T-helper 9 cell (primary cell): ENCODE measurements around the gene PTPRM.

Experiments
- DNase-seq: peaks from one replicate; pipeline ENCODE4 v3.0.0-alpha.2; 2020

The PTPRM gene

GRCh38 chr18:8133888-8134287 is 566.8 kb downstream of the PTPRM start:
- no peak for DNase-seq

DNA sequence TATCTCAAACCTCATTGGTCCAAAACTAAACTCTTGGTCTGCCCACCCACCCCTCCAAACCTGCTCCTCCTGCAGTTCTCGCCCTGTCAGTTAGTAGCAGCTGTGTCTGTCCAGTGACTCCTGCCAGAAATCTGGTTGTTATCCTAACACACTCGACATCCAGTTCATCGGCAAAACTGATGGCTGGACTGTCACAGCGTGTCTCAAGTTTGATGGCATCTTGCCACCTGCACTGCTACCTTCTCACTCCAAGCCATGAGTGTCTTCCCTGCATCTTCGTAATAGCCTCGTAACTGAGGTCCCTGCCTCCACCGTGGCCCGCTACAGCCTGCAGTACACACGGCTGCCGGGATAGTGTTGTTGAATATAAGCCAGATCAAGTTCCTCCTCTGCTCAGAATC is 572.0 kb downstream of the PTPRM start:
- no peak for DNase-seq

DNA sequence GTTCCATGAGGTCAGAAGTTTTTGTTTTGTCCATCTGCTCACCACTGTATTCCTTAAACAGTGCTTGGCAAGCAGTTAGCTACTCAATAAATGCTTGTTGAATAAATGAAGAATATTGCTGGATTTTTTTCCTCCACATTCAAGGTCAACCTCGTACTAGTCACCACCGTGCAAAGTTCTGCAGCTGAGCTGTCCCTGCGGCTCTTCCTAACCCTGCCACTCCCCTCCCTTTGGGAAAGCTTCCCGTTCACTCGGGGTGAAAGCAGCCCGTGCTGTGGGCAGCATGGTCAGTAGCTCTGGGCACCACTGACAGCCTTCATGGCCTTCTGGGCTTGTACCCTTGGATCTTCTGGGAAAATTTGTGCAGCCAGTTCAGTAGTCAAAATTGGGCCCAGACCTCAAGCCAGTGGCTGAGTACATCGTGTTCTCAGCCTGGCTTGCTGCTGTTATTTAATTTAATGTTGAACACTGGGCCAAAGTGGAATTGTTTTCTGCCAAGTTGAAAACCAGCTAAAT is 572.8 kb downstream of the PTPRM start:
- DNase-seq: no peak

GRCh38 chr18:8140841-8141501 is 573.9 kb downstream of the PTPRM start:
- no peak for DNase-seq

- no peak for DNase-seq
These were observed 575.1 kb downstream of the PTPRM start for GRCh38 chr18:8142131-8142711.

DNA sequence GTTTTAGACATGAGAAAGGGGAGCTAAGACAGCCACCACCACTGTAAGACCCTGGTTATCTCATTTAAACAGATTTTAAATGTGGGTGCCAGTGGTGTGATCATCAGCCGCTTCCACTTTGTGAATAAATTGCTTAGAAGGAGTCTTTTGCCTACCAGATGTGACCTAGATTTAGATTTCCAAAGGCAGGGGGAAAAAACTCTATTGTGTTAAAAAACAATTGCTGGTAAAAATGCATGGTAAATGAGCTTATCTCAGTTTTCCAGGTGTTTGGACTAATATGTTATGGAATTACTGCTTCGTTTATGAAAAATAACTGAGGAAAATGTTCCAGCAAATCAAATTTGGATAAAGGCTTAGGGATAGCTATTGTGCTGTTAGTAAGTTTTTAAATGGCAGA is 575.8 kb downstream of the PTPRM start:
- no peak for DNase-seq

DNA sequence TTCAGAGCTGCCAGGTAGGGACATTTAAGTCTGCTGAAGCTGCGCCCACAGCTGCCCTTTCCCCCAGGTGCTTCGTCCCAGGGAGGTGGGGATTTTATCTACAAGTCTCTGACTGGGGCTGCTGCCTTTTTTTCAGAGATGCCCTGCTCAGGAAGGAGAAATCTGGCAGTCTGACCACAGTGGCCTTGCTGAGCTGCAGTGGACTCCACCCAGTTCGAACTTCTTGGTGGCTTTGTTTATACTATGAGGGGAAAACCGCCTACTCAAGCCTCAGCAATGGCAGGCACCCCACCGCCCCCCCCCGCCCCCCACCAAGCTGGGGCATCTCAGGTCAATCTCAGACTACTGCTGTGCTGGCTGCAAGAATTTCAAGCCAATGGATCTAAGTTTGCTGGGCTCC is 584.1 kb downstream of the PTPRM start:
- DNase-seq: no peak

DNA sequence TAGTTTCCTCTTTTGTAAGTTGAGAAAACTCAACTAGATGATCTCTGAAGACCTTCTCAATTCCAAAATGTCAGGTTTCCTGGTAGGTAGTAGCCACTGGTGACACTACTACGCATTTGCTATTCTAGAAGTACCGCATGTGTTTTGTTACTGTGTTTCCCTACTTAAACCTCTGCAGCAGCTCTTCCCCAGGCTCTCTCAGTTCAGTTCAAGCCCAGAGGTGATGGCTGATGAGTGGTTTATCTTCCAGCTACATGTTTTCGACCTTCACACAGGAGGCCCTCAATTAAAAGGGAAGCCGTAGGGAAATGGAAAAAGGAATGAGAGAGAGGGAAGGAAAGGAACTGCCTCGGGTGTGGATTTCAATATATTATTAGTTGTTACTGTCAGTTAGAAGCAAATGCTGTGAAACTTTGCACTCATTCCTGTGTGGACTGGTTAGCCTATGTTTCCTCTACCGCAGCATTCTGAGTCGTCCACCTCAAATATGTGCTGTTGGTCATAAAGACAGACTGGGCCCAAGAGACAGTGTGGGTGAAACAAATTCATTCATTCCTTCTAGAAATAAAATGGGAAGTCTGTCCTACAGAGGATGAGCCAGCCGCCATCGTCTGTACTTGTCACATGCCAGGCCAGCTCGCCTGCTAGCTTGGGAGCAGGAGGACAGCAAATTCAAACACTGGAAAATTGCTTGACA is 586.9 kb downstream of the PTPRM start:
- no peak for DNase-seq

- DNase-seq: no peak
These were observed 595.7 kb downstream of the PTPRM start for GRCh38 chr18:8162802-8163201.

DNA sequence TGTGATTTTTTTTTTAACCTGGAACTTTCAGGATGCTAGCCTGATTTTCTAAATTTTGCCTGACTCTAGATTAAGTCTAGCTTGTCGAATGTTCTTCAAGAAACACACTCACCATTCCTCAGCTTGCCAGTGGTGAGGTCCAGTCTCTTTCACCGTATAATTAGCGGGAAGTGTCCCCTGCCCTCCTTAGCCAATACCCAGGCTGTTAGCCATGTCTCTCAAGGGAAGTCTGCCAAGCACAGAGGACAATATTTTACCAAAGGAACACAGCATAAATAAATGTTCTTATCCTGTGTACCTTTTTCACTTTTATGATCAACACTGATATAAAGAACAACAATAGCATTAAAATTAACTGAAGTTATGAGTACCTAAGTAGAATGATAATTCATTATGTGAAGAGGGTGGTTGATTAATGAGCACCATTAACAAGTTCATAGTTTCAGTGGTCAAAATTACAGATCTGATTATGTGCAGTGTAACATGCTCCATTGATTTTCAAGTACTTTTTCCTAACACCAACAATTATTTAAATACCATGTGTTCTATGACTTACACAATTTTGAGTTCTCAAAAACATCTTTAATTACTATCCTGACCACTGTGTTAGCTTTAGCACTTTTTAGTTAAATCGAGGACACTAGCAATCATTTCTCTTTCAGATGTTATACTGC is 596.3 kb downstream of the PTPRM start:
- no peak for DNase-seq

DNA sequence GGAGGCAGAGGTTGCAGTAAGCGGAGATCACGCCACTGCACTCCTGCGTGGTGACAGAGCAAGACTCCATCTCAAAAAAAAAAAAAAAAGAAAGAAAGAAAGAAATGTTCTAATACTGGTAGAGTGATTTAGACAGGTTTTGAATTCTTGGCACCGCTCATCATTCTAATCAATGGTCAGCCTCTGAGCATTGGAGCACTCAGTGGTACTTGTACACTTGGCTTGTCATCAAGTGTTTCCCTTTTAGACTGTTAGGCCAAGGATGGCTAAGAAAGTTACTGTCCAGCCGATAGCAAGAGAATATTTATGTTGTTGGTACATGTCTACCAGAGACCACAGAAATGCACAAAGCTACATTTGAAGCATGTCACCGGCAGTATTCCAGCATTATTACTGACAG is 598.0 kb downstream of the PTPRM start:
- no peak for DNase-seq

DNA sequence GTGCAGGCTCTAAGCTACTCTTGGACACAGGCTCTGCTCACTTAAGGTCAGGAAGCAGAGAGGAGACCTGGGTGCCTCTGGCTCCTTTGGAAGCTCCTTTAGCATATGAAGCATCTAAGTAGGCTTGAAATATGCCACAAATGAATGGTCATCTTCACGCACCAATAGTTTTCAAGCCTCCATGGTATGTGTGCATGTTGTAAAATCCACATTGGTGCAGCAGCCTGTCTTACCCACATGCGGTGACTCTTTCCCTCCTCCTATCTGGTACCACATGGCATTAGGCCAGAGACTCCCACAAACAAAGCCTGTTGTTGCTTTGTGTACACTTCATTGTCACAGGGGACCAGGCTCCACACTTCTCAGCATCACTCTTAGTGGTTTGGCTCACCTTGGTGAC is 599.9 kb downstream of the PTPRM start:
- no peak for DNase-seq

DNA sequence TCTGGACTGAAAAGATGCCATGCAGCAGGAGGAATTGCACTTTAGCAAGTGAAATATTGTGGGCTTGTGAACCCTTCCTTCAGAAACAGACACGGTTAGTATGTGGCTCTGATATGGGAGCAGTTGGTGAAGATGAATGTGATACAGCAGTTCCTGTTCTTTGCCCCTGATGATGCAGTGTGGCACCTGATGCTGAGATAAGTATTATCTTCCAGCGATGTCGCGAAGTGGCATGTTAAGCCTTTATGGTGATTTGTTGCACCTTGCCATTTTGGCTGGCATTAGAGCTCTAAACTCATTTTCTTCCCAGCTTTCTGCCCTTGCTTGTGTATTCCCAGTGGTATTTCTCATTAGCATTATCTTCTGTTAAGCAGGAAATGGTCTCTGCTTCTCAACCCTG is 600.6 kb downstream of the PTPRM start:
- no peak for DNase-seq

- no peak for DNase-seq
These were observed 602.6 kb downstream of the PTPRM start for GRCh38 chr18:8169722-8170121.

DNA sequence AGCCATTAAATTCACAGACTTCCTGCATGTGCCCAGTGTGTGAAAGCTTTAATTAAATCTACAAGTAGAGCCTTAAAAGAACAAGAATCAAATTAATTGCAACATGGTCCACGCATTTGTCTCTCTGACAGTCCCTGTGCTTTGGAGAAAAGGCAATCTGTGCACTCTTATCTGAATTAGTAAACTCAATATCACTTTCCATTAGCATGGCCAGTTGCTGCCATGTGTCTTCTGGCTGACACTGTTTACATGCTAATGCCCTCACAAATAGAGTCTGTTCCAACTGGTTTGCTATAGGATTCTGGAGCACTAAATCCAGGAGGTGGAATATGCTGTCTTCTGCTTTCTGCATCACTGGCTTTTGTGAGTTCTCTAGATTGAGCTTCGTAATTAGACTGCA is 607.7 kb downstream of the PTPRM start:
- DNase-seq: no peak

- DNase-seq: no peak
These were observed 608.5 kb downstream of the PTPRM start for GRCh38 chr18:8175501-8176061.

DNA sequence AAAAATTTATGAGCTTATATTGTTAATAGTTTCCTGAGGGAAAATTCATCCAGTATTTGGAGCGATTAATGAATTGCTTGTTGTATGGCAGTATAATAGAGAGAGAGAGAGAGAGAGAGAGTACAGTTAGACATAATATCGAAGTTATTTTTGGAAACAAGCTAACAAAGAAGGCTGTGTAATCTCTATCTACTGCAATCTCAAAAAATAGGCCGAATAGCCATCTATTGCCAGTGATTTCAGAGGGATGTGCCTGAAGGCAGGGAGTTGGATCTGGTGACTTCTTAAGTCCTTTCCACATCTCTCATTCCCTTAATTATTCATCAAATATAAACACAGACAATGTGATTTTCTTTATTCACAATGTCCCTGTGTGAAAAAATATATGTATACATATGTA is 609.0 kb downstream of the PTPRM start:
- DNase-seq: no peak

DNA sequence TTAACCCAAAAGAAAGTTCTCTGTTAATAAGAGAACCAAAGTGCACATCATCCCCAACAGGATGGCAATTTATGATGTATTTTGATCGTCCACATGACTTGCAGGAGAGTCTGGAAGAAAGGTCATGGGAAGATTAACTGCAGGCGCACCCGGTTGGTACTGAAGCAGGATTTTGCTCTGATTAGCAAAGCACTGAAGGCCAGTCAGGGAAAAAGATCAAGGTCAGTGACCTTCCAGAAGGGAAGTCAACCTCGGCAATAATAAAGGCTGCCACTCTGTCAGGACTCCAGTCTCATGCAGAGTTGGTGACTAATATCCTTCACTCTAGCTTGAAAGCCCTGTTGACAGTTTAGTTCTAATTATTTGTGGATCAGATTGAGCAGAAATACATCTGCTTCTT is 609.4 kb downstream of the PTPRM start:
- no peak for DNase-seq

DNA sequence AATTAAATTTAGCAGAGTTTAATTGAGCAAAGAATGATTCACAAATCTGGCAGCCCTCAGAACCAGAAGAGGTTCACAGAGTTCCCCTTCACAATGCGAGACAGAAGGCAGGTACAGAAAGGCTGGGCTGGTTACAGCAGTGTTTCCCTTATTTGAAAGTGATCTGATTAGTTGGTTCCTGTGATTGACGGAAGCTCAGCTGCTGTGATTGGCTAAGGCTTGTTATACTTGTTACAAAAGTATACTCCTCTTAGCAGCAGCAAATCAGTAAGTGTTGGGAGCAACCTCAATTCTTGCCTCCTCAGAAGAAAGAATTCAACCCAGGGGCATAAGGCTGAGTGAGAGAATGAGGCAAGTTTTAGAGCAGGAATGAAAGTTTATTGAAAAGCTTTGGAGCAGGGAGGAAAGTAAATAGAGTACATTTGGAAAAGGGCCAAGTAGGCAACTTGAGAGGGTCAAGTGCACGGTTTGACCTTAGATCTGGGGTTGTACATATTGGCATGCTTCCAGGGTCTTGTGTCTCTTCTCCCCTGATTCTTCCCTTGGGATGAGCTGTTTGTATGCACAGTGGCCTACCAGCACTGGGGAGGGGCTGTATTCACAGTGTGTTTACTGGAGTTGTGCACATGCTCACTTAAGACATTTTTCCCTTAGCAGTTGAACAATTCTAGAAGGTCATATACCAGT is 610.4 kb downstream of the PTPRM start:
- DNase-seq: no peak

DNA sequence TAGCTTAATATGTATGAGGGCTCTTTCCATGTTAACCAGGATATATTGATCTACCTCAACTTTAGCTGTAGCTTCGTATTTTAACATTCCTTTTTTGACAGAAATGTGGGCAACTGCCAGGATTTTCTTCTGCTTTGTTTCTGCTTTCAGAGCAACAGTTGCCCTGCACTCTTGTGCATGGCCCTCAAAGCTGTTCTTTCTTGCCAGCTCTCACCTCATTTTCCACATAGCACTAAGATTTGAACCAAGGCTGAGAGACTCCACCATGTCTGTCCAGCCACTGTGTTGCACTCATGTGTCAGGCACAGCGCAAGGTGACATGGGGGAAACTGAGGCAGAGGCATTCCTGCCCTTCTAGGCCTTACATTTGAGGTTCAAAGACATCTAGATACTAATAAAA is 619.3 kb downstream of the PTPRM start:
- no peak for DNase-seq

- no peak for DNase-seq
These were observed 621.1 kb downstream of the PTPRM start for GRCh38 chr18:8188184-8188583.

DNA sequence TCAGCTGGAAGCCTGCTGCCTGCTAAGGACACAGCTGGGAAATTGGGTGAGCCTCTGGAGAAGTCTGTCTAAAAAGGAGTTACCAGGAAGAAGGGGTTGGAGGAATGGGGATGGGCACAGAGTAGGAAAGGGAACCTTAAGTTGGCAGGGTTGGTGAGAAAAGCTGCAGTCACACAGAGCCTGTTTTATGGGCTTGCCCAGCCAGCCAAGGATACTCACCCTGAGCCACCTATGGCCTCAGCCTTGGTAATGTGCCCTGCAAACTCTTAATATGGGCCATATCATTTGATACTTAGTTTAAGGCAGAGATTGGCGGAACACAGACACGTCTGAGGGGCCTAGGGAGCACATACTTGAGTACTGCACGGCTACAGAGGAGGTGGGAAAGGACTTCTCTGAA is 623.9 kb downstream of the PTPRM start:
- DNase-seq: no peak

- no peak for DNase-seq
These were observed 627.3 kb downstream of the PTPRM start for GRCh38 chr18:8194431-8194830.
